Left ventricle myocardium inferior (tissue), 1 donor: ENCODE data around the gene TMEM209. TPM values are rescaled to one million over a fixed set of nuclear protein-coding genes. Genes with fewer than 3 reads are reported as not detected.

Source experiments
- DNase-seq: peaks from one replicate; pipeline ENCODE4 v3.0.0-alpha.2; 2020
- H3K27ac ChIP-seq: fragments of 200-600 bp; replicated peaks from 2 replicates; pipeline ENCODE4 v1.8.0; 2021
- H3K27me3 ChIP-seq: fragments of 200-600 bp; 2 replicates; pipeline ENCODE4 v1.8.0; 2021; ENCODE audit warnings: low read depth
- H3K36me3 ChIP-seq: fragments of 200-600 bp; 2 replicates; pipeline ENCODE4 v1.8.0; 2021
- H3K4me1 ChIP-seq: fragments of 200-600 bp; 2 replicates; pipeline ENCODE4 v1.8.0; 2021
- H3K4me3 ChIP-seq: fragments of 200-600 bp; 2 replicates; pipeline ENCODE4 v1.8.0; 2021; ENCODE audit warnings: mild to moderate bottlenecking, moderate library complexity
- H3K9me3 ChIP-seq: fragments of 200-600 bp; replicated peaks from 2 replicates; pipeline ENCODE4 v1.8.0; 2021
- CTCF ChIP-seq: fragments of 200-600 bp; IDR thresholded peaks from 2 replicates; pipeline ENCODE4 v1.8.0; 2021; ENCODE audit warnings: antibody characterized with exemption, mild to moderate bottlenecking, borderline replicate concordance
- intact Hi-C: fragments of 100-400 bp; cut with micrococcal nuclease; formaldehyde crosslinking; loops from one replicate; pipeline ENCODE4 v1.11.0; 2022
- total RNA-seq: library from RNA; stranded (reverse); fragmentation: NEBNext Ultra II Directional; extraction: Animal tissue kit (Norgen Biotek cat#: 25700); gene quantifications from one replicate; pipeline ENCODE4 v1.2.1, GENCODE V29; 2021
- donor health status: DM: no; HTN: yes; CAD: no; lungs with severe emphysema.

TMEM209 gene
- total RNA-seq, 1 donor from 2014 or later: 9.9 TPM

GRCh38 chr7:130152493-130153210 lies 52.6 kb downstream of the TMEM209 start:
- Histone ChIP-seq H3K36me3 (no peaks in the 10 kb centered on the region), H3K9me3 (peaks cover 23% of the 10 kb centered on the region), H3K27me3 (no peaks in the 10 kb centered on the region), H3K27ac (no peak overlapping the region), H3K4me3 (no peak overlapping the region), H3K4me1 (peaks cover 5% of the 10 kb centered on the region)
- no peak for TF ChIP-seq CTCF
- no peak for DNase-seq
- intact Hi-C loops: no loop called here

- H3K4me3 ChIP-seq: no peak overlapping the region
- no peak for TF ChIP-seq CTCF
- intact Hi-C loops: no loop called here
- H3K9me3 ChIP-seq: peaks cover 16% of the 10 kb centered on the region
- no peak for DNase-seq
- no peaks in the 10 kb centered on the region for H3K27me3 ChIP-seq
- peaks cover 5% of the 10 kb centered on the region for H3K4me1 ChIP-seq
- no peaks in the 10 kb centered on the region for H3K36me3 ChIP-seq
- H3K27ac ChIP-seq: no peak overlapping the region
Measured at GRCh38 chr7:130151591-130152492, 53.4 kb downstream of the TMEM209 start.

GRCh38 chr7:130150587-130150986 lies 54.6 kb downstream of the TMEM209 start:
- intact Hi-C loops: no loop called here

GRCh38 chr7:130149281-130150139 lies 55.7 kb downstream of the TMEM209 start:
- no peaks in the 10 kb centered on the region for H3K36me3 ChIP-seq
- H3K9me3 ChIP-seq: no peaks in the 10 kb centered on the region
- H3K27me3 ChIP-seq: no peaks in the 10 kb centered on the region
- peaks cover 5% of the 10 kb centered on the region for H3K4me1 ChIP-seq
- no peak for DNase-seq
- no peak overlapping the region for H3K4me3 ChIP-seq
- no peak overlapping the region for H3K27ac ChIP-seq
- intact Hi-C loops: no loop called here
- no peak for TF ChIP-seq CTCF

More at GRCh38 chr7:130150587-130150986, 54.6 kb downstream of the TMEM209 start:
- Histone ChIP-seq H3K27ac (no peak overlapping the region), H3K36me3 (no peaks in the 10 kb centered on the region), H3K4me1 (peaks cover 5% of the 10 kb centered on the region), H3K27me3 (no peaks in the 10 kb centered on the region), H3K9me3 (peaks cover 3% of the 10 kb centered on the region), H3K4me3 (no peak overlapping the region)
- DNase-seq: no peak
- no peak for TF ChIP-seq CTCF

- Histone ChIP-seq H3K4me1 (no peaks in the 10 kb centered on the region), H3K36me3 (no peaks in the 10 kb centered on the region), H3K9me3 (no peaks in the 10 kb centered on the region), H3K4me3 (no peak overlapping the region), H3K27me3 (no peaks in the 10 kb centered on the region), H3K27ac (no peak overlapping the region)
- intact Hi-C loops: no loop called here
- no peak for TF ChIP-seq CTCF
- no peak for DNase-seq
Measured at GRCh38 chr7:130148561-130148960, 56.6 kb downstream of the TMEM209 start.
